OCI-LY3 (cell line): Measurements from ENCODE around the gene RBMS3.

Experiments used
- EZH2phosphoT487 ChIP-seq: fragments of 200-600 bp; shearing (Covaris generic); IDR thresholded peaks from 2 replicates; pipeline ENCODE4 v1.6.1; 2018; ENCODE audit warnings: antibody characterized with exemption, mixed run types, low read depth
- TF ChIP-seq, protein P1 (sequence below): fragments of 200-600, 300-600 bp; sonication (generic); IDR thresholded peaks from 2 replicates; pipeline ENCODE4 v1.5.1; 2014; ENCODE audit warnings: antibody characterized with exemption, low read length, low read depth

DNA sequence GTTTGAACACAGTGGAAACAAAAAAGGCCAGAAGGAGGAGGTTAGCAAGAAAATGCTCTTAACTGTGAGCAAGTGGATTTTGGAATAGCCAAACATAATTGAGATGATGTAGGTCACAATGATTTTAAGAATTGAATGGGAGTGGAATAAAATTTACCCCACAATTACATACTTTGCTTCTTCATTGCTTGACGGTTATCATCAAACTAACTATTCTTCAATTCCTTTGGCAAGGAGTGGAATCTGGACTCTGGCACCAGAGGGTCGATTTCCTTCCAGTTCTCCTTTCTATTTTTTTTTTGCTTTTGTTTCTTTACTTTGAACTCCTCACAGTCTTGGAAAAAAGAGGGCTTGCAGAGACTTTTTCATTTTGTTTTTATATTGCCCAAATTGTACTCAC is 691.0 kb downstream of the RBMS3 start:
- no peak for TF ChIP-seq EZH2phosphoT487
- TF ChIP-seq, protein P1, sequence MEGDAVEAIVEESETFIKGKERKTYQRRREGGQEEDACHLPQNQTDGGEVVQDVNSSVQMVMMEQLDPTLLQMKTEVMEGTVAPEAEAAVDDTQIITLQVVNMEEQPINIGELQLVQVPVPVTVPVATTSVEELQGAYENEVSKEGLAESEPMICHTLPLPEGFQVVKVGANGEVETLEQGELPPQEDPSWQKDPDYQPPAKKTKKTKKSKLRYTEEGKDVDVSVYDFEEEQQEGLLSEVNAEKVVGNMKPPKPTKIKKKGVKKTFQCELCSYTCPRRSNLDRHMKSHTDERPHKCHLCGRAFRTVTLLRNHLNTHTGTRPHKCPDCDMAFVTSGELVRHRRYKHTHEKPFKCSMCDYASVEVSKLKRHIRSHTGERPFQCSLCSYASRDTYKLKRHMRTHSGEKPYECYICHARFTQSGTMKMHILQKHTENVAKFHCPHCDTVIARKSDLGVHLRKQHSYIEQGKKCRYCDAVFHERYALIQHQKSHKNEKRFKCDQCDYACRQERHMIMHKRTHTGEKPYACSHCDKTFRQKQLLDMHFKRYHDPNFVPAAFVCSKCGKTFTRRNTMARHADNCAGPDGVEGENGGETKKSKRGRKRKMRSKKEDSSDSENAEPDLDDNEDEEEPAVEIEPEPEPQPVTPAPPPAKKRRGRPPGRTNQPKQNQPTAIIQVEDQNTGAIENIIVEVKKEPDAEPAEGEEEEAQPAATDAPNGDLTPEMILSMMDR = no peak
